GM12865 (cell line): ENCODE results near the gene ANTXR2.

Source experiments
- DNase-seq: peaks from one replicate; pipeline ENCODE4 v3.0.0; 2010; ENCODE audit warnings: low read depth
- H3K4me3 ChIP-seq: 2 replicates; pipeline ENCODE4 v1.5.1; 2011; ENCODE audit warnings: mild to moderate bottlenecking, low read depth, low read length, control low read depth
- CTCF ChIP-seq: IDR thresholded peaks from 2 replicates; pipeline ENCODE4 v1.5.1; 2011; ENCODE audit warnings: low read length, control low read depth, low read depth, inconsistent platforms; ENCODE audit not compliant: insufficient read depth; ENCODE audit errors: missing control alignments

The ANTXR2 gene

GRCh38 chr4:80042821-80043220 is 30.2 kb downstream of the ANTXR2 start:
- TF ChIP-seq CTCF = no peak
- no peak overlapping the region for H3K4me3 ChIP-seq
- DNase-seq = no peak

GRCh38 chr4:80037864-80038263 is 35.2 kb downstream of the ANTXR2 start:
- no peak overlapping the region for H3K4me3 ChIP-seq
- no peak for DNase-seq
- TF ChIP-seq CTCF = no peak

- H3K4me3 ChIP-seq = no peak overlapping the region
- DNase-seq = no peak
- no peak for TF ChIP-seq CTCF
Measured at GRCh38 chr4:80036949-80037685, 35.9 kb downstream of the ANTXR2 start.

- no peak for DNase-seq
- no peak overlapping the region for H3K4me3 ChIP-seq
- TF ChIP-seq CTCF = no peak
Measured at GRCh38 chr4:80036306-80036705, 36.7 kb downstream of the ANTXR2 start.

- DNase-seq = peak; percentile 9
- no peak overlapping the region for H3K4me3 ChIP-seq
- no peak for TF ChIP-seq CTCF
Measured at GRCh38 chr4:80035336-80035735, 37.7 kb downstream of the ANTXR2 start.

- no peak overlapping the region for H3K4me3 ChIP-seq
- TF ChIP-seq CTCF = no peak
- no peak for DNase-seq
Measured at GRCh38 chr4:80033581-80033980, 39.4 kb downstream of the ANTXR2 start.

GRCh38 chr4:80029364-80029763 is 43.7 kb downstream of the ANTXR2 start:
- TF ChIP-seq CTCF = no peak
- H3K4me3 ChIP-seq = no peak overlapping the region
- DNase-seq = no peak
